PC-9 (cell line): Measurements from ENCODE around the gene KCNS1. TPM values are rescaled to one million over a fixed set of nuclear protein-coding genes. Genes with fewer than 3 reads are reported as not detected.

Source experiments
- BruUV-seq: library from RNA; stranded (reverse); fragments of 400-500 nt; replicated peaks from 2 replicates; lab custom pipeline; 2021; lab: Mats Ljungman, UMichigan
- CTCF ChIA-PET: fragments of 300-600 bp; sonication (Branson Sonifier 250); formaldehyde crosslinking; loops from one replicate; lab custom pipeline; 2022; ENCODE audit warnings: antibody characterized with exemption; lab: Charles Lee
- POLR2A ChIA-PET: fragments of 300-600 bp; sonication (Branson Sonifier 250); formaldehyde crosslinking; loops from one replicate; lab custom pipeline; 2022; ENCODE audit warnings: antibody characterized with exemption; ENCODE audit not compliant: unreplicated experiment; lab: Charles Lee
- DNase-seq, 2 experiments: peaks; one replicate each; pipeline versions ENCODE4 v3.0.0 to v3.0.0-alpha.2; 2015 to 2022; ENCODE audit warnings: mixed read lengths in 1 of 2
- H2AFZ ChIP-seq: fragments of 200-600 bp; sonication (generic); 2 replicates; pipeline ENCODE4 v1.8.1; 2017; ENCODE audit warnings: antibody characterized with exemption
- H3F3A ChIP-seq: fragments of 200-600 bp; sonication (generic); 2 replicates; pipeline ENCODE4 v1.8.1; 2017; ENCODE audit warnings: antibody characterized with exemption, mild to moderate bottlenecking, low read depth; ENCODE audit not compliant: insufficient read depth
- H3K27ac ChIP-seq: fragments of 200-600 bp; sonication (generic); 2 replicates; pipeline ENCODE4 v1.6.1; 2016; ENCODE audit warnings: mixed run types
- H3K27me3 ChIP-seq: fragments of 200-600 bp; sonication (generic); 2 replicates; pipeline ENCODE4 v1.6.1; 2016; ENCODE audit warnings: low read depth, mixed run types; ENCODE audit not compliant: insufficient read depth
- H3K36me3 ChIP-seq: fragments of 200-600 bp; sonication (generic); 2 replicates; pipeline ENCODE4 v1.6.1; 2016; ENCODE audit warnings: low read depth, mixed run types
- H3K4me1 ChIP-seq: fragments of 200-600 bp; sonication (generic); replicated peaks from 2 replicates; pipeline ENCODE4 v1.6.1; 2016; ENCODE audit warnings: mixed run types; ENCODE audit not compliant: insufficient read depth
- H3K4me2 ChIP-seq: fragments of 200-600 bp; sonication (generic); 2 replicates; pipeline ENCODE4 v1.6.1; 2017; ENCODE audit warnings: mixed run types
- H3K4me3 ChIP-seq: fragments of 200-600 bp; sonication (generic); 2 replicates; pipeline ENCODE4 v1.6.1; 2016; ENCODE audit warnings: mixed run types
- H3K79me2 ChIP-seq: fragments of 200-600 bp; sonication (generic); 2 replicates; pipeline ENCODE4 v1.6.1; 2017; ENCODE audit warnings: low read depth, mixed run types
- H3K9me2 ChIP-seq: fragments of 200-600 bp; sonication (generic); 2 replicates; pipeline ENCODE4 v1.8.1; 2017; ENCODE audit warnings: mild to moderate bottlenecking; ENCODE audit not compliant: insufficient read depth
- H3K9me3 ChIP-seq: fragments of 200-600 bp; sonication (generic); 2 replicates; pipeline ENCODE4 v1.8.1; 2016; ENCODE audit warnings: low read depth; ENCODE audit not compliant: insufficient read depth
- H4K20me1 ChIP-seq: fragments of 200-600 bp; sonication (generic); 2 replicates; pipeline ENCODE4 v1.8.1; 2017; ENCODE audit not compliant: insufficient read depth
- CTCF ChIP-seq: fragments of 200-600 bp; sonication (generic); conservative IDR thresholded peaks from 2 replicates; pipeline ENCODE4 v1.6.1; 2017; ENCODE audit warnings: mixed run types, antibody characterized with exemption, mild to moderate bottlenecking, moderate library complexity
- EZH2 ChIP-seq: fragments of 200-600 bp; sonication (generic); IDR thresholded peaks from 2 replicates; pipeline ENCODE4 v1.8.0; 2017; ENCODE audit warnings: antibody characterized with exemption, low read depth
- intact Hi-C: fragments of 100-400 bp; cut with micrococcal nuclease; formaldehyde crosslinking; loops from one replicate; pipeline ENCODE4 v1.10.0; 2022; ENCODE audit not compliant: unreplicated experiment
- total RNA-seq: library from RNA; stranded (reverse); gene quantifications from 2 replicates; pipeline ENCODE4 v1.2.3, GENCODE V29; 2021

KCNS1 gene
- total RNA-seq, 1 experiment from 2014 or later = 0.15 TPM

GRCh38 chr20:45047581-45048119 is 53.3 kb downstream of the KCNS1 start:
- peaks cover 6% of the 10 kb centered on the region; the same call in 1 of the 2 replicates for H3K79me2 ChIP-seq
- no peaks in the 10 kb centered on the region for H3K36me3 ChIP-seq
- peaks cover 9% of the 10 kb centered on the region; the same call in 1 of the 2 replicates for H3F3A ChIP-seq
- peaks cover 3% of the 10 kb centered on the region; the same call in 1 of the 2 replicates for H3K4me1 ChIP-seq
- H3K27ac ChIP-seq = no peak overlapping the region
- TF ChIP-seq CTCF (no peak), EZH2 (no peak)
- no peaks in the 10 kb centered on the region for H3K27me3 ChIP-seq
- no peaks in the 10 kb centered on the region for H3K9me3 ChIP-seq
- DNase-seq = no peak
- no peak overlapping the region for H3K4me3 ChIP-seq
- no peaks in the 10 kb centered on the region for H4K20me1 ChIP-seq
- H2AFZ ChIP-seq = no peak overlapping the region
- intact Hi-C loops = no loop called here
- no peaks in the 10 kb centered on the region for H3K9me2 ChIP-seq
- POLR2A ChIA-PET = interaction anchor here (0.6 kb wide), 1 partner anchor 327 kb away, joined by 25 read pairs; no protein-coding TSS in a partner anchor
- no TSS peak for BruUV-seq
- H3K4me2 ChIP-seq = no peak overlapping the region
- CTCF ChIA-PET = no interaction called here

GRCh38 chr20:45044601-45045000 is 56.3 kb downstream of the KCNS1 start:
- ChIA-PET CTCF (interaction anchor here (0.7 to 4.1 kb wide), 12 partner anchors 9 to 274 kb away, joined by 3 to 31 read pairs (median 4); no protein-coding TSS in a partner anchor), POLR2A (interaction anchor here (0.5 to 0.6 kb wide), 5 partner anchors 67 to 727 kb away, joined by 3 to 10 read pairs (median 6); no protein-coding TSS in a partner anchor)
- Histone ChIP-seq H2AFZ (no peak overlapping the region), H3K4me3 (no peak overlapping the region), H3K79me2 (peaks cover 11% of the 10 kb centered on the region), H3K9me2 (no peaks in the 10 kb centered on the region), H4K20me1 (no peaks in the 10 kb centered on the region), H3K36me3 (no peaks in the 10 kb centered on the region), H3K9me3 (no peaks in the 10 kb centered on the region), H3F3A (peaks cover 31% of the 10 kb centered on the region), H3K4me2 (no peak overlapping the region), H3K27ac (no peak overlapping the region), H3K4me1 (peaks cover 26% of the 10 kb centered on the region), H3K27me3 (no peaks in the 10 kb centered on the region)
- no peak for DNase-seq
- BruUV-seq = no TSS peak
- intact Hi-C loops = loop anchor here (1.0 to 5.0 kb wide), 6 partner anchors 33 to 733 kb away; no protein-coding TSS in a partner anchor
- TF ChIP-seq CTCF = no peak
- TF ChIP-seq EZH2 = no peak

- peak; percentile 37 to 77 for DNase-seq
- Histone ChIP-seq H2AFZ (no peak overlapping the region), H3K79me2 (peaks cover 11% of the 10 kb centered on the region), H3K4me3 (no peak overlapping the region), H4K20me1 (no peaks in the 10 kb centered on the region), H3K27ac (no peak overlapping the region), H3F3A (peaks cover 31% of the 10 kb centered on the region), H3K4me2 (no peak overlapping the region), H3K4me1 (peaks cover 26% of the 10 kb centered on the region), H3K36me3 (no peaks in the 10 kb centered on the region), H3K9me3 (no peaks in the 10 kb centered on the region), H3K9me2 (no peaks in the 10 kb centered on the region), H3K27me3 (no peaks in the 10 kb centered on the region)
- POLR2A ChIA-PET = interaction anchor here (0.5 to 0.7 kb wide), 6 partner anchors 63 to 728 kb away, joined by 3 to 7 read pairs (median 4); no protein-coding TSS in a partner anchor
- TF ChIP-seq EZH2 = no peak
- TF ChIP-seq CTCF = peak; percentile 96
- intact Hi-C loops = loop anchor here (1.0 to 5.0 kb wide), 6 partner anchors 33 to 733 kb away; no protein-coding TSS in a partner anchor
- BruUV-seq = no TSS peak
- CTCF ChIA-PET = interaction anchor here (0.6 to 4.1 kb wide), 14 partner anchors 9 to 275 kb away, joined by 3 to 31 read pairs (median 4); partner anchors contain the start of genes PI3 and SLPI
Observed at GRCh38 chr20:45044084-45044573, 56.8 kb downstream of the KCNS1 start.
